NCI-H2171 (cell line): ENCODE measurements around the gene ARMH4.

Experiments
- DNase-seq: peaks from one replicate; lab custom pipeline; 2025; lab: John Stamatoyannopoulos, UW

Gene ARMH4

GRCh38 chr14:57960946-57961785 lies 190.8 kb downstream of the ARMH4 start:
- DNase-seq, result no peak

- no peak for DNase-seq
Measured at GRCh38 chr14:57957441-57957840, 194.6 kb downstream of the ARMH4 start.
